Tibial nerve (tissue), 3 donors: ENCODE measurements around the gene NPR1.

ENCODE experiments used
- POLR2A ChIP-seq, 2 donors: fragments of 450-650 bp; IDR thresholded peaks; one replicate each; pipeline ENCODE4 v1.6.1; 2017; ENCODE audit warnings: antibody characterized with exemption in 2 of 2, mild to moderate bottlenecking in 2 of 2, moderate library complexity in 2 of 2
- TF ChIP-seq, protein P1 (sequence below), 5 experiments: fragments of 200-600 bp in 3 of 5; fragments of 450-650 bp in 2 of 5; sonication (generic) in 3 of 5; IDR thresholded peaks; one replicate each; pipeline ENCODE4 v1.5.1; 2016 to 2019; ENCODE audit warnings: antibody characterized with exemption in 5 of 5, mild to moderate bottlenecking in 3 of 5, moderate library complexity in 2 of 5

DNA sequence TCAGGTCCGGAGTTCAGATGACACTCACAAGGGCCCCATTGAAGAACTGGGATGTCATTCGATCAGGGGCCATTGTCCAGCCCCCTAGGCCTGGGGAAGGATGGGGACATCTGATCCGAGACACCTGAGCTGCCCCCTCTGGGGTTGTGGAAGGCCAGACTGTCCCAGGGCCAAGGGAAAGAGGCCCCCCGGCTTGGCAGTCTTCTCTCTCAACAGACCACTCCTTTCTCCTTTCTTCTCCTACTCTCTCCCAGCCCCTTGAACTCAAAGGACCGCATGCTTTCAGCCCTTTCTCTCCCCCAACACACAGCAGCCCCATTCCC lies 49.2 kb upstream of the NPR1 start:
- no peak for TF ChIP-seq POLR2A (IDR thresholded peaks at IDR 0.05)
- TF ChIP-seq, protein P1, sequence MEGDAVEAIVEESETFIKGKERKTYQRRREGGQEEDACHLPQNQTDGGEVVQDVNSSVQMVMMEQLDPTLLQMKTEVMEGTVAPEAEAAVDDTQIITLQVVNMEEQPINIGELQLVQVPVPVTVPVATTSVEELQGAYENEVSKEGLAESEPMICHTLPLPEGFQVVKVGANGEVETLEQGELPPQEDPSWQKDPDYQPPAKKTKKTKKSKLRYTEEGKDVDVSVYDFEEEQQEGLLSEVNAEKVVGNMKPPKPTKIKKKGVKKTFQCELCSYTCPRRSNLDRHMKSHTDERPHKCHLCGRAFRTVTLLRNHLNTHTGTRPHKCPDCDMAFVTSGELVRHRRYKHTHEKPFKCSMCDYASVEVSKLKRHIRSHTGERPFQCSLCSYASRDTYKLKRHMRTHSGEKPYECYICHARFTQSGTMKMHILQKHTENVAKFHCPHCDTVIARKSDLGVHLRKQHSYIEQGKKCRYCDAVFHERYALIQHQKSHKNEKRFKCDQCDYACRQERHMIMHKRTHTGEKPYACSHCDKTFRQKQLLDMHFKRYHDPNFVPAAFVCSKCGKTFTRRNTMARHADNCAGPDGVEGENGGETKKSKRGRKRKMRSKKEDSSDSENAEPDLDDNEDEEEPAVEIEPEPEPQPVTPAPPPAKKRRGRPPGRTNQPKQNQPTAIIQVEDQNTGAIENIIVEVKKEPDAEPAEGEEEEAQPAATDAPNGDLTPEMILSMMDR (IDR thresholded peaks at IDR 0.05) = no peak
